Calu3 (cell line): Measurements from ENCODE around the gene TMEM63B. TPM values are rescaled to one million over a fixed set of nuclear protein-coding genes. Genes with fewer than 3 reads are reported as not detected.

Experiments
- BruUV-seq: library from RNA; stranded (reverse); fragments of 400-500 nt; replicated peaks from 2 replicates; lab custom pipeline; 2021; lab: Mats Ljungman, UMichigan
- CTCF ChIA-PET: fragments of 300-600 bp; sonication (Branson Sonifier 250); formaldehyde crosslinking; loops from one replicate; lab custom pipeline; 2022; ENCODE audit warnings: antibody characterized with exemption; lab: Charles Lee
- DNase-seq: peaks from one replicate; pipeline ENCODE4 v3.0.0; 2022
- H3K27ac Mint-ChIP-seq: one replicate; pipeline ENCODE4 v1.8.0; 2022; ENCODE audit warnings: mixed read lengths; ENCODE audit not compliant: unreplicated experiment
- H3K27me3 Mint-ChIP-seq: one replicate; pipeline ENCODE4 v1.8.0; 2022; ENCODE audit warnings: mixed read lengths; ENCODE audit not compliant: unreplicated experiment
- H3K36me3 Mint-ChIP-seq: one replicate; pipeline ENCODE4 v1.8.0; 2022; ENCODE audit warnings: mild to moderate bottlenecking, moderate library complexity, mixed read lengths; ENCODE audit not compliant: insufficient read depth, unreplicated experiment
- H3K4me1 Mint-ChIP-seq: one replicate; pipeline ENCODE4 v1.8.0; 2022; ENCODE audit warnings: mild to moderate bottlenecking, low read depth, mixed read lengths; ENCODE audit not compliant: unreplicated experiment
- H3K4me3 Mint-ChIP-seq: one replicate; pipeline ENCODE4 v1.8.0; 2022; ENCODE audit warnings: mild to moderate bottlenecking, low read depth, moderate library complexity, mixed read lengths; ENCODE audit not compliant: unreplicated experiment
- H3K9me3 Mint-ChIP-seq: one replicate; pipeline ENCODE4 v1.8.0; 2022; ENCODE audit warnings: low read depth, mixed read lengths; ENCODE audit not compliant: unreplicated experiment
- CTCF ChIP-seq: fragments of 200-600 bp; IDR thresholded peaks from one replicate; pipeline ENCODE4 v1.8.0; 2022; ENCODE audit warnings: antibody characterized with exemption; ENCODE audit not compliant: unreplicated experiment
- intact Hi-C: fragments of 100-400 bp; cut with micrococcal nuclease; formaldehyde crosslinking; loops from one replicate; pipeline ENCODE4 v1.10.0; 2022; ENCODE audit not compliant: unreplicated experiment
- total RNA-seq: library from RNA; stranded (reverse); gene quantifications from 2 replicates; pipeline ENCODE4 v1.2.3, GENCODE V29; 2022

TMEM63B gene
- total RNA-seq, 1 experiment from 2014 or later: 84.2 TPM

DNA sequence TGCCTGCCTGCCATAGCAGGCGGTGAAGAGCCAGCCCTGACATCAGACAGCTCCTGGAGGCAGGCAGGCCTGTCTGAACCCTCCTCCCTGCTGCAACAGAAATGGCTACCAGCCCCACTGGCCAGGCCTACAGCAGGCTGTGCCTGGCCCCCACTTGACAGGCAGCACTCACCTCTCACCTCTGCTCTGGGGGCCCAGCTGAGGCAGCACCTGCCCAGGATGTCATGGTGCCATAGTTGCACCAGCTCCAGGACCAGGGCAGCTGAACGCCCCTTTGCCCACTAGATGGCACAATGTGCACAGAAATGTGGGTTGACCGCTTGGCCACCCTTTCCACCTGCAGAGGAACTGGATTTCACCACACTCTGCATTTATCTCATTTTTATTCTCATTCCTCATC, 30.7 kb upstream of the TMEM63B start:
- Mint-ChIP-seq H3K4me3 (no peak overlapping the region), H3K4me1 (peaks cover 35% of the 10 kb centered on the region), H3K27me3 (no peaks in the 10 kb centered on the region), H3K27ac (no peak overlapping the region), H3K36me3 (peaks cover 30% of the 10 kb centered on the region), H3K9me3 (no peaks in the 10 kb centered on the region)
- peak; percentile 90 for DNase-seq
- CTCF ChIA-PET: interaction anchor here (0.6 to 2.1 kb wide), 22 partner anchors 10 to 326 kb away, joined by 3 to 11 read pairs (median 3); partner anchors contain the start of genes MRPL14, SLC29A1, TMEM63B and VEGFA
- BruUV-seq: no TSS peak
- TF ChIP-seq CTCF: peak; percentile 96
- intact Hi-C loops: loop anchor here (1.0 to 5.0 kb wide), 4 partner anchors 37 to 242 kb away; no protein-coding TSS in a partner anchor

DNA sequence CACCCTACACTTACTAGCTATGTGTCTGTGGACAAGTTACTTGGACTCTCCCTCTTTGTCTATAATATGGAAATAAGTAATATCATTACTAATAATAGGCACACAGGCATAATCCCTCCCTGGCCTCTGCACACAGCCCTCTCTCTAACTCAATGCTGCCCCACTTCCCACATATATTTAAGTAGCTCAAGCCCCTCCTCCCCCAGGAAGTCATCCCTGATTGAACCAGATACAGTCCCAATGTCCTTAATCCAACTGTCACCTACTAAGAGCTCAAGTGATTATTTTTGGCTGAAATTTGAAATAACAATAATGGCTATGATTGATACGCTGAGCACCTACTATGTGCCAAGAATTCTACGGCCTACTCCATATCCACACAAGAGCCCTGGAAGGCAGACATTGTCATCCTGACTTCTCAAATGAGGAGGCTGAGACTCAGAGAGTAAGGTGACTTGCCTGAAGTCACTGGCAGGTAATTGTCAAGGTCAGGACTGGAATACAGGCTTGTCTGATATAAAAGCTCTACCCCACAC, 29.5 kb upstream of the TMEM63B start:
- TF ChIP-seq CTCF: no peak
- no peak for DNase-seq
- H3K27ac Mint-ChIP-seq: peak overlapping the region; percentile 3
- H3K4me3 Mint-ChIP-seq: no peak overlapping the region
- H3K9me3 Mint-ChIP-seq: no peaks in the 10 kb centered on the region
- intact Hi-C loops: loop anchor here (5.0 kb wide), 1 partner anchor 139 kb away; no protein-coding TSS in a partner anchor
- H3K27me3 Mint-ChIP-seq: no peaks in the 10 kb centered on the region
- no TSS peak for BruUV-seq
- peaks cover 47% of the 10 kb centered on the region for H3K4me1 Mint-ChIP-seq
- CTCF ChIA-PET: interaction anchor here (0.6 to 2.1 kb wide), 5 partner anchors 10 to 77 kb away, joined by 3 to 12 read pairs (median 5); no protein-coding TSS in a partner anchor
- peaks cover 42% of the 10 kb centered on the region for H3K36me3 Mint-ChIP-seq

GRCh38 chr6:44099192-44099591, 28.2 kb upstream of the TMEM63B start:
- no peak overlapping the region for H3K4me3 Mint-ChIP-seq
- no peak for DNase-seq
- TF ChIP-seq CTCF: no peak
- no peaks in the 10 kb centered on the region for H3K9me3 Mint-ChIP-seq
- peaks cover 49% of the 10 kb centered on the region for H3K36me3 Mint-ChIP-seq
- intact Hi-C loops: loop anchor here (5.0 kb wide), 1 partner anchor 138 kb away; no protein-coding TSS in a partner anchor
- CTCF ChIA-PET: interaction anchor here (1.2 to 2.1 kb wide), 4 partner anchors 13 to 34 kb away, joined by 4 to 7 read pairs (median 6); no protein-coding TSS in a partner anchor
- H3K27ac Mint-ChIP-seq: no peak overlapping the region
- BruUV-seq: no TSS peak
- H3K4me1 Mint-ChIP-seq: peaks cover 42% of the 10 kb centered on the region
- H3K27me3 Mint-ChIP-seq: no peaks in the 10 kb centered on the region

DNA sequence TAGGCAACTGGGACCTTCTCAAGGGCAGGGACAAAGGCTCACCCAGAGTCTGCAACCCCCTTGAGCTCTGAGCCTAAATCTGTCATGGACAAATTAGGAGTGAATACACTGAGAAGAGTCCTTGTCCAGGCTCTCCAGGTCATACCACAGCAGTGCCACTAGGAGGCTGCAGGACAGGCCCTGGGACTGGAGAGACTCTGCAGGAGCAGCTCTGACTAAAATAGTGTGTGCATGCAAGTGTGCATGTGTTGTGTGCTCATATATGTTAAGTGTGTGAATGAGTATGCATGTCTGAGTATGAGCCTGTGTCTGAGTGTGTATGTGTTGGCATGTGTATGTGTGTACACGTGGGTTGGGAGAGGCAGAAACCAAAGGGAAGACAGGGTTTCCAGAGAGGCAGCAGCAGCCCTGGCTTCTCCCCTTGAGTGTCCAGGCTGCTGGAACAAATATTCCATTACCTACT, 27.2 kb upstream of the TMEM63B start:
- CTCF ChIA-PET: interaction anchor here (0.6 to 2.1 kb wide), 7 partner anchors 12 to 331 kb away, joined by 3 to 7 read pairs (median 4); no protein-coding TSS in a partner anchor
- H3K4me3 Mint-ChIP-seq: no peak overlapping the region
- H3K27me3 Mint-ChIP-seq: no peaks in the 10 kb centered on the region
- no peak overlapping the region for H3K27ac Mint-ChIP-seq
- intact Hi-C loops: no loop called here
- peaks cover 55% of the 10 kb centered on the region for H3K36me3 Mint-ChIP-seq
- peak; percentile 71 for TF ChIP-seq CTCF
- H3K4me1 Mint-ChIP-seq: peaks cover 34% of the 10 kb centered on the region
- peak; percentile 61 for DNase-seq
- BruUV-seq: no TSS peak
- no peaks in the 10 kb centered on the region for H3K9me3 Mint-ChIP-seq
